Spleen (tissue), 7 donors: ENCODE measurements around the gene ZNF530.

Source experiments
- POLR2A ChIP-seq, 3 donors: fragments of 450-650 bp; IDR thresholded peaks; one replicate each; pipeline ENCODE4 v1.5.1; 2017; ENCODE audit warnings: antibody characterized with exemption in 3 of 3, mild to moderate bottlenecking in 1 of 3
- TF ChIP-seq, protein P1 (sequence below), 11 experiments: fragments of 200-600 bp in 7 of 11; fragments of 450-650 bp in 4 of 11; sonication (generic) in 4 of 11; IDR thresholded peaks in 8 of 11; conservative IDR thresholded peaks in 3 of 11; 1 replicate in 7 of 11; 2 replicates in 4 of 11; pipeline versions ENCODE4 v1.4.0 to v1.8.0; 2016 to 2021; ENCODE audit warnings: antibody characterized with exemption in 11 of 11, inconsistent platforms in 4 of 11, mild to moderate bottlenecking in 1 of 11
- donor health status: DM: no; HTN: no; CAD: no; lungs with moderate emphysema.
- donor health status: DM: no; HTN: no; CAD: no.
- donor health status: DM: no; HTN: no; CAD: no.

DNA sequence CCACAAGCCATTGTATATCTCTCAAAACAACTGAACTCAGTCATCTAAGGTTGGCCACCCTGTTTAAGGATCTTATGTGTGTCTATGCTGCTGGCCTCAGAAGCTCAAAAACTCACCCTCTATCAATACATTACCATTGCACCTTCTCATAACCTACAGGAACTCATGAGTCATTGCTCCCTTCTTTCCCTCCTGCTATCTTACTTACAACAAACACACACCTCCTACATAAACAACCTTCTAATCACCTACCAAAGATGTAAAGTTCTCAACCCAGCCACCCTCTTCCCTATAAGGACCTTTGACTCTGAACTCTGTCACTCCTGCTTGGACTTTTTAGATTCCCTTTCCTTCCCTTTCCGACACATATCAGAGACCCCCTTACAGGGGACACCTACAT, 55.8 kb downstream of the ZNF530 start:
- TF ChIP-seq, protein P1, sequence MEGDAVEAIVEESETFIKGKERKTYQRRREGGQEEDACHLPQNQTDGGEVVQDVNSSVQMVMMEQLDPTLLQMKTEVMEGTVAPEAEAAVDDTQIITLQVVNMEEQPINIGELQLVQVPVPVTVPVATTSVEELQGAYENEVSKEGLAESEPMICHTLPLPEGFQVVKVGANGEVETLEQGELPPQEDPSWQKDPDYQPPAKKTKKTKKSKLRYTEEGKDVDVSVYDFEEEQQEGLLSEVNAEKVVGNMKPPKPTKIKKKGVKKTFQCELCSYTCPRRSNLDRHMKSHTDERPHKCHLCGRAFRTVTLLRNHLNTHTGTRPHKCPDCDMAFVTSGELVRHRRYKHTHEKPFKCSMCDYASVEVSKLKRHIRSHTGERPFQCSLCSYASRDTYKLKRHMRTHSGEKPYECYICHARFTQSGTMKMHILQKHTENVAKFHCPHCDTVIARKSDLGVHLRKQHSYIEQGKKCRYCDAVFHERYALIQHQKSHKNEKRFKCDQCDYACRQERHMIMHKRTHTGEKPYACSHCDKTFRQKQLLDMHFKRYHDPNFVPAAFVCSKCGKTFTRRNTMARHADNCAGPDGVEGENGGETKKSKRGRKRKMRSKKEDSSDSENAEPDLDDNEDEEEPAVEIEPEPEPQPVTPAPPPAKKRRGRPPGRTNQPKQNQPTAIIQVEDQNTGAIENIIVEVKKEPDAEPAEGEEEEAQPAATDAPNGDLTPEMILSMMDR (IDR thresholded peaks at IDR 0.05 in 8 of 11, conservative IDR thresholded peaks at IDR 0.05 in 3 of 11) = no peak
- no peak for TF ChIP-seq POLR2A (IDR thresholded peaks at IDR 0.05)
